Neural cell (in vitro differentiated cells): ENCODE measurements around the gene MEF2D. TPM values are rescaled to one million over a fixed set of nuclear protein-coding genes. Genes with fewer than 3 reads are reported as not detected.

Experiments
- H2AFZ ChIP-seq: fragments of 200-600, 300-800 bp; sonication (generic), shearing (Covaris generic); 2 replicates; pipeline ENCODE4 v1.6.0; 2014; ENCODE audit warnings: low read depth, mild to moderate bottlenecking, antibody characterized with exemption, low read length, moderate library complexity
- H3F3A ChIP-seq: fragments of 200-600 bp; shearing (Covaris generic); 2 replicates; pipeline ENCODE4 v1.6.1; 2016; ENCODE audit warnings: mild to moderate bottlenecking, moderate library complexity, mixed read lengths, antibody characterized with exemption, low read length; ENCODE audit not compliant: insufficient read depth, poor library complexity, severe bottlenecking
- H3K27ac ChIP-seq: fragments of 200-600, 300-800 bp; sonication (generic), shearing (Covaris generic); 2 replicates; pipeline ENCODE4 v1.5.1; 2014; ENCODE audit warnings: mild to moderate bottlenecking, low read length, moderate library complexity
- H3K27me3 ChIP-seq: fragments of 300-800, 200-600 bp; sonication (generic), shearing (Covaris generic); 2 replicates; pipeline ENCODE4 v1.6.0; 2014; ENCODE audit warnings: mild to moderate bottlenecking, low read depth, low read length, moderate library complexity; ENCODE audit not compliant: insufficient read depth
- H3K36me3 ChIP-seq: fragments of 300-800, 200-600 bp; sonication (generic), shearing (Covaris generic); 2 replicates; pipeline ENCODE4 v1.5.1; 2014; ENCODE audit warnings: mild to moderate bottlenecking, antibody characterized with exemption, low read length, moderate library complexity; ENCODE audit not compliant: insufficient read depth
- H3K4me2 ChIP-seq: fragments of 300-800, 200-600 bp; sonication (generic), shearing (Covaris generic); 2 replicates; pipeline ENCODE4 v1.6.0; 2014; ENCODE audit warnings: mild to moderate bottlenecking, low read length
- H3K4me3 ChIP-seq: fragments of 300-800, 200-600 bp; sonication (generic), shearing (Covaris generic); 2 replicates; pipeline ENCODE4 v1.5.1; 2014; ENCODE audit warnings: mild to moderate bottlenecking, low read length, moderate library complexity
- H3K79me2 ChIP-seq: fragments of 200-600 bp; shearing (Covaris generic); replicated peaks from 2 replicates; pipeline ENCODE4 v1.6.0; 2014; ENCODE audit warnings: mild to moderate bottlenecking, low read length, moderate library complexity; ENCODE audit not compliant: insufficient read depth
- H3K9ac ChIP-seq: fragments of 300-800, 200-600 bp; sonication (generic), shearing (Covaris generic); 2 replicates; pipeline ENCODE4 v1.6.1; 2016; ENCODE audit warnings: mild to moderate bottlenecking, low read length, mixed read lengths
- H3K9me2 ChIP-seq: fragments of 200-600 bp; shearing (Covaris generic); 2 replicates; pipeline ENCODE4 v1.6.1; 2016; ENCODE audit warnings: mild to moderate bottlenecking, low read length, mixed read lengths; ENCODE audit not compliant: insufficient read depth
- H3K9me3 ChIP-seq: fragments of 200-600, 300-800 bp; sonication (generic), shearing (Covaris generic); 2 replicates; pipeline ENCODE4 v1.6.1; 2016; ENCODE audit warnings: mild to moderate bottlenecking, mixed run types, low read length, moderate library complexity, mixed read lengths
- H4K20me1 ChIP-seq: fragments of 200-600 bp; shearing (Covaris generic); 2 replicates; pipeline ENCODE4 v1.6.1; 2016; ENCODE audit warnings: mild to moderate bottlenecking, mixed run types; ENCODE audit not compliant: insufficient read depth
- CTCF ChIP-seq: fragments of 450-650 bp; IDR thresholded peaks from 2 replicates; pipeline ENCODE4 v1.5.1; 2014; ENCODE audit warnings: antibody characterized with exemption, mild to moderate bottlenecking, moderate library complexity; ENCODE audit not compliant: poor library complexity, severe bottlenecking
- EP300 ChIP-seq: fragments of 450-650 bp; conservative IDR thresholded peaks from 2 replicates; pipeline ENCODE4 v1.6.1; 2014; ENCODE audit warnings: antibody characterized with exemption, mild to moderate bottlenecking, moderate library complexity; ENCODE audit not compliant: poor library complexity, severe bottlenecking
- EZH2 ChIP-seq: fragments of 200-600, 300-800 bp; shearing (Covaris generic), sonication (generic); IDR thresholded peaks from 2 replicates; pipeline ENCODE4 v1.6.1; 2014; ENCODE audit warnings: antibody characterized with exemption, low read length, borderline replicate concordance, mild to moderate bottlenecking; ENCODE audit not compliant: insufficient read depth, poor library complexity, severe bottlenecking
- MXI1 ChIP-seq: fragments of 450-650 bp; conservative IDR thresholded peaks from 2 replicates; pipeline ENCODE4 v1.6.1; 2014; ENCODE audit warnings: antibody characterized with exemption, mild to moderate bottlenecking; ENCODE audit not compliant: poor library complexity, severe bottlenecking
- POLR2AphosphoS5 ChIP-seq: IDR thresholded peaks from 2 replicates; pipeline ENCODE4 v1.6.1; 2012
- RAD21 ChIP-seq: fragments of 450-650 bp; conservative IDR thresholded peaks from 2 replicates; pipeline ENCODE4 v1.6.1; 2014; ENCODE audit warnings: antibody characterized with exemption, mild to moderate bottlenecking, moderate library complexity
- REST ChIP-seq: IDR thresholded peaks from 2 replicates; pipeline ENCODE4 v1.6.1; 2012; ENCODE audit warnings: borderline replicate concordance
- SMC3 ChIP-seq: fragments of 450-650 bp; conservative IDR thresholded peaks from 2 replicates; pipeline ENCODE4 v1.6.1; 2014; ENCODE audit warnings: antibody characterized with exemption, mild to moderate bottlenecking, moderate library complexity; ENCODE audit not compliant: poor library complexity
- TAF1 ChIP-seq: IDR thresholded peaks from 2 replicates; pipeline ENCODE4 v1.6.1; 2012; ENCODE audit warnings: low read depth
- polyA plus RNA-seq: library from polyadenylated mRNA; depleted of rRNA; stranded (reverse); fragments of >200 nt; gene quantifications from 2 replicates; pipeline ENCODE4 v1.2.3, GENCODE V29; 2014

Gene MEF2D
- polyA plus RNA-seq, 1 donor from 2014 or later: 4.7 TPM

- Histone ChIP-seq H3F3A (no peaks in the 10 kb centered on the region), H4K20me1 (no peaks in the 10 kb centered on the region), H3K4me2 (no peak overlapping the region), H3K9me3 (no peaks in the 10 kb centered on the region), H3K27me3 (peaks cover 99% of the 10 kb centered on the region), H3K9me2 (no peaks in the 10 kb centered on the region), H3K79me2 (no peaks in the 10 kb centered on the region), H2AFZ (no peak overlapping the region), H3K27ac (no peak overlapping the region), H3K36me3 (no peaks in the 10 kb centered on the region), H3K4me3 (no peak overlapping the region), H3K9ac (no peak overlapping the region)
- TF ChIP-seq EZH2 (no peak), TAF1 (no peak), EP300 (no peak), REST (no peak), RAD21 (no peak), CTCF (no peak), MXI1 (no peak), POLR2AphosphoS5 (no peak), SMC3 (no peak)
Measured at GRCh38 chr1:156424806-156425432, 75.7 kb downstream of the MEF2D start.

- no peaks in the 10 kb centered on the region for H3K36me3 ChIP-seq
- H2AFZ ChIP-seq: no peak overlapping the region
- H3K9me3 ChIP-seq: no peaks in the 10 kb centered on the region
- H3K9ac ChIP-seq: no peak overlapping the region
- H4K20me1 ChIP-seq: no peaks in the 10 kb centered on the region
- H3K9me2 ChIP-seq: no peaks in the 10 kb centered on the region
- no peak overlapping the region for H3K4me2 ChIP-seq
- H3K27me3 ChIP-seq: peaks cover 99% of the 10 kb centered on the region
- H3K27ac ChIP-seq: no peak overlapping the region
- H3K4me3 ChIP-seq: no peak overlapping the region
- H3F3A ChIP-seq: no peaks in the 10 kb centered on the region
- no peak for TF ChIP-seq MXI1
- TF ChIP-seq TAF1: no peak
- TF ChIP-seq POLR2AphosphoS5: no peak
- TF ChIP-seq EZH2: no peak
- TF ChIP-seq CTCF: no peak
- no peak for TF ChIP-seq RAD21
- TF ChIP-seq SMC3: no peak
- TF ChIP-seq EP300: no peak
- no peak for TF ChIP-seq REST
- no peaks in the 10 kb centered on the region for H3K79me2 ChIP-seq
Measured at GRCh38 chr1:156423422-156424352, 76.9 kb downstream of the MEF2D start.
